Measurements from ENCODE around the gene CYB561. TPM values are rescaled to one million over a fixed set of nuclear protein-coding genes. Genes with fewer than 3 reads are reported as not detected.
A peak's percentile ranks its signal among the peaks of the same experiment; 100 is the strongest.

The CYB561 gene
- total and polyA plus RNA-seq, 2 experiments from 2014 or later = 13.7 to 30.9 TPM

DNA sequence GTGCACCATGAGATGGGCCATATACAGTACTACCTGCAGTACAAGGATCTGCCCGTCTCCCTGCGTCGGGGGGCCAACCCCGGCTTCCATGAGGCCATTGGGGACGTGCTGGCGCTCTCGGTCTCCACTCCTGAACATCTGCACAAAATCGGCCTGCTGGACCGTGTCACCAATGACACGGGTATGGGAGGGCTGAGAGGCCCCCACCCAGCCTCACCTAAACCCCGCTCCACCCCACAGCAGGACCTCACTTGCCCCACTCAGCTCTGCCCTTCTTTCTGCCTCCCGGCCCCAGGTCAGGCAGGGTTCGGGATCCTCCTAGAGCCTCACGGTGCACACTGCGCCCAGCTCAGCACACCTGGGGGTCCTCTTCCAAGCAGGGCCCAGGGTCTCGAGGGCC, 36.4 kb upstream of the CYB561 start:
- H3K4me1 Mint-ChIP-seq = peaks cover 18% of the 10 kb centered on the region
- peak overlapping the region; percentile 43; the same call in 1 of the 2 replicates for H3K27ac Mint-ChIP-seq
- peaks cover 13% of the 10 kb centered on the region for H3K4me1 ChIP-seq (ENCODE audit: insufficient read depth)
- H3K36me3 ChIP-seq (ENCODE audit: insufficient read depth) = no peaks in the 10 kb centered on the region
- H3K79me2 ChIP-seq (replicated peaks; ENCODE audit: insufficient read depth) = no peaks in the 10 kb centered on the region
- 0 out of 2 replicates have a peak, but pooled peaks cover 4% of the 10 kb centered on the region for H3F3A ChIP-seq (replicated peaks; ENCODE audit: low read depth)
- no peak overlapping the region for H3K4me2 ChIP-seq
- no peak overlapping the region for H3K27ac ChIP-seq (ENCODE audit: low read depth)
- TF ChIP-seq, protein P1, sequence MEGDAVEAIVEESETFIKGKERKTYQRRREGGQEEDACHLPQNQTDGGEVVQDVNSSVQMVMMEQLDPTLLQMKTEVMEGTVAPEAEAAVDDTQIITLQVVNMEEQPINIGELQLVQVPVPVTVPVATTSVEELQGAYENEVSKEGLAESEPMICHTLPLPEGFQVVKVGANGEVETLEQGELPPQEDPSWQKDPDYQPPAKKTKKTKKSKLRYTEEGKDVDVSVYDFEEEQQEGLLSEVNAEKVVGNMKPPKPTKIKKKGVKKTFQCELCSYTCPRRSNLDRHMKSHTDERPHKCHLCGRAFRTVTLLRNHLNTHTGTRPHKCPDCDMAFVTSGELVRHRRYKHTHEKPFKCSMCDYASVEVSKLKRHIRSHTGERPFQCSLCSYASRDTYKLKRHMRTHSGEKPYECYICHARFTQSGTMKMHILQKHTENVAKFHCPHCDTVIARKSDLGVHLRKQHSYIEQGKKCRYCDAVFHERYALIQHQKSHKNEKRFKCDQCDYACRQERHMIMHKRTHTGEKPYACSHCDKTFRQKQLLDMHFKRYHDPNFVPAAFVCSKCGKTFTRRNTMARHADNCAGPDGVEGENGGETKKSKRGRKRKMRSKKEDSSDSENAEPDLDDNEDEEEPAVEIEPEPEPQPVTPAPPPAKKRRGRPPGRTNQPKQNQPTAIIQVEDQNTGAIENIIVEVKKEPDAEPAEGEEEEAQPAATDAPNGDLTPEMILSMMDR (conservative IDR thresholded peaks at IDR 0.05; ENCODE audit: low read depth in 2 of 2) = no peak
- TF ChIP-seq, protein P2, sequence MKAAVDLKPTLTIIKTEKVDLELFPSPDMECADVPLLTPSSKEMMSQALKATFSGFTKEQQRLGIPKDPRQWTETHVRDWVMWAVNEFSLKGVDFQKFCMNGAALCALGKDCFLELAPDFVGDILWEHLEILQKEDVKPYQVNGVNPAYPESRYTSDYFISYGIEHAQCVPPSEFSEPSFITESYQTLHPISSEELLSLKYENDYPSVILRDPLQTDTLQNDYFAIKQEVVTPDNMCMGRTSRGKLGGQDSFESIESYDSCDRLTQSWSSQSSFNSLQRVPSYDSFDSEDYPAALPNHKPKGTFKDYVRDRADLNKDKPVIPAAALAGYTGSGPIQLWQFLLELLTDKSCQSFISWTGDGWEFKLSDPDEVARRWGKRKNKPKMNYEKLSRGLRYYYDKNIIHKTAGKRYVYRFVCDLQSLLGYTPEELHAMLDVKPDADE (IDR thresholded peaks at IDR 0.05) = no peak
- TF ChIP-seq JUNB (IDR thresholded peaks at IDR 0.05; ENCODE audit: unreplicated experiment) (no peak), NANOG (IDR thresholded peaks at IDR 0.05; ENCODE audit: borderline replicate concordance) (no peak), STAT1 (IDR thresholded peaks at IDR 0.05; ENCODE audit: unreplicated experiment) (no peak), POLR2AphosphoS5 (IDR thresholded peaks at IDR 0.05; ENCODE audit: low read depth) (no peak), EZH2phosphoT487 (IDR thresholded peaks at IDR 0.05; ENCODE audit: unreplicated experiment) (no peak), ZNF331 (CRISPR knock-in tag; IDR thresholded peaks at IDR 0.05; ENCODE audit: low read depth) (no peak), EZH2 (IDR thresholded peaks at IDR 0.05; ENCODE audit: low read depth, unreplicated experiment) (no peak), CREB1 (CRISPR knock-in tag; IDR thresholded peaks at IDR 0.05; ENCODE audit: low read depth) (no peak), ZNF114 (CRISPR knock-in tag; IDR thresholded peaks at IDR 0.05) (no peak)
- TF ChIP-seq, protein P3, sequence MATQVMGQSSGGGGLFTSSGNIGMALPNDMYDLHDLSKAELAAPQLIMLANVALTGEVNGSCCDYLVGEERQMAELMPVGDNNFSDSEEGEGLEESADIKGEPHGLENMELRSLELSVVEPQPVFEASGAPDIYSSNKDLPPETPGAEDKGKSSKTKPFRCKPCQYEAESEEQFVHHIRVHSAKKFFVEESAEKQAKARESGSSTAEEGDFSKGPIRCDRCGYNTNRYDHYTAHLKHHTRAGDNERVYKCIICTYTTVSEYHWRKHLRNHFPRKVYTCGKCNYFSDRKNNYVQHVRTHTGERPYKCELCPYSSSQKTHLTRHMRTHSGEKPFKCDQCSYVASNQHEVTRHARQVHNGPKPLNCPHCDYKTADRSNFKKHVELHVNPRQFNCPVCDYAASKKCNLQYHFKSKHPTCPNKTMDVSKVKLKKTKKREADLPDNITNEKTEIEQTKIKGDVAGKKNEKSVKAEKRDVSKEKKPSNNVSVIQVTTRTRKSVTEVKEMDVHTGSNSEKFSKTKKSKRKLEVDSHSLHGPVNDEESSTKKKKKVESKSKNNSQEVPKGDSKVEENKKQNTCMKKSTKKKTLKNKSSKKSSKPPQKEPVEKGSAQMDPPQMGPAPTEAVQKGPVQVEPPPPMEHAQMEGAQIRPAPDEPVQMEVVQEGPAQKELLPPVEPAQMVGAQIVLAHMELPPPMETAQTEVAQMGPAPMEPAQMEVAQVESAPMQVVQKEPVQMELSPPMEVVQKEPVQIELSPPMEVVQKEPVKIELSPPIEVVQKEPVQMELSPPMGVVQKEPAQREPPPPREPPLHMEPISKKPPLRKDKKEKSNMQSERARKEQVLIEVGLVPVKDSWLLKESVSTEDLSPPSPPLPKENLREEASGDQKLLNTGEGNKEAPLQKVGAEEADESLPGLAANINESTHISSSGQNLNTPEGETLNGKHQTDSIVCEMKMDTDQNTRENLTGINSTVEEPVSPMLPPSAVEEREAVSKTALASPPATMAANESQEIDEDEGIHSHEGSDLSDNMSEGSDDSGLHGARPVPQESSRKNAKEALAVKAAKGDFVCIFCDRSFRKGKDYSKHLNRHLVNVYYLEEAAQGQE (IDR thresholded peaks at IDR 0.05; ENCODE audit: unreplicated experiment) = no peak
- TF ChIP-seq, protein P4, sequence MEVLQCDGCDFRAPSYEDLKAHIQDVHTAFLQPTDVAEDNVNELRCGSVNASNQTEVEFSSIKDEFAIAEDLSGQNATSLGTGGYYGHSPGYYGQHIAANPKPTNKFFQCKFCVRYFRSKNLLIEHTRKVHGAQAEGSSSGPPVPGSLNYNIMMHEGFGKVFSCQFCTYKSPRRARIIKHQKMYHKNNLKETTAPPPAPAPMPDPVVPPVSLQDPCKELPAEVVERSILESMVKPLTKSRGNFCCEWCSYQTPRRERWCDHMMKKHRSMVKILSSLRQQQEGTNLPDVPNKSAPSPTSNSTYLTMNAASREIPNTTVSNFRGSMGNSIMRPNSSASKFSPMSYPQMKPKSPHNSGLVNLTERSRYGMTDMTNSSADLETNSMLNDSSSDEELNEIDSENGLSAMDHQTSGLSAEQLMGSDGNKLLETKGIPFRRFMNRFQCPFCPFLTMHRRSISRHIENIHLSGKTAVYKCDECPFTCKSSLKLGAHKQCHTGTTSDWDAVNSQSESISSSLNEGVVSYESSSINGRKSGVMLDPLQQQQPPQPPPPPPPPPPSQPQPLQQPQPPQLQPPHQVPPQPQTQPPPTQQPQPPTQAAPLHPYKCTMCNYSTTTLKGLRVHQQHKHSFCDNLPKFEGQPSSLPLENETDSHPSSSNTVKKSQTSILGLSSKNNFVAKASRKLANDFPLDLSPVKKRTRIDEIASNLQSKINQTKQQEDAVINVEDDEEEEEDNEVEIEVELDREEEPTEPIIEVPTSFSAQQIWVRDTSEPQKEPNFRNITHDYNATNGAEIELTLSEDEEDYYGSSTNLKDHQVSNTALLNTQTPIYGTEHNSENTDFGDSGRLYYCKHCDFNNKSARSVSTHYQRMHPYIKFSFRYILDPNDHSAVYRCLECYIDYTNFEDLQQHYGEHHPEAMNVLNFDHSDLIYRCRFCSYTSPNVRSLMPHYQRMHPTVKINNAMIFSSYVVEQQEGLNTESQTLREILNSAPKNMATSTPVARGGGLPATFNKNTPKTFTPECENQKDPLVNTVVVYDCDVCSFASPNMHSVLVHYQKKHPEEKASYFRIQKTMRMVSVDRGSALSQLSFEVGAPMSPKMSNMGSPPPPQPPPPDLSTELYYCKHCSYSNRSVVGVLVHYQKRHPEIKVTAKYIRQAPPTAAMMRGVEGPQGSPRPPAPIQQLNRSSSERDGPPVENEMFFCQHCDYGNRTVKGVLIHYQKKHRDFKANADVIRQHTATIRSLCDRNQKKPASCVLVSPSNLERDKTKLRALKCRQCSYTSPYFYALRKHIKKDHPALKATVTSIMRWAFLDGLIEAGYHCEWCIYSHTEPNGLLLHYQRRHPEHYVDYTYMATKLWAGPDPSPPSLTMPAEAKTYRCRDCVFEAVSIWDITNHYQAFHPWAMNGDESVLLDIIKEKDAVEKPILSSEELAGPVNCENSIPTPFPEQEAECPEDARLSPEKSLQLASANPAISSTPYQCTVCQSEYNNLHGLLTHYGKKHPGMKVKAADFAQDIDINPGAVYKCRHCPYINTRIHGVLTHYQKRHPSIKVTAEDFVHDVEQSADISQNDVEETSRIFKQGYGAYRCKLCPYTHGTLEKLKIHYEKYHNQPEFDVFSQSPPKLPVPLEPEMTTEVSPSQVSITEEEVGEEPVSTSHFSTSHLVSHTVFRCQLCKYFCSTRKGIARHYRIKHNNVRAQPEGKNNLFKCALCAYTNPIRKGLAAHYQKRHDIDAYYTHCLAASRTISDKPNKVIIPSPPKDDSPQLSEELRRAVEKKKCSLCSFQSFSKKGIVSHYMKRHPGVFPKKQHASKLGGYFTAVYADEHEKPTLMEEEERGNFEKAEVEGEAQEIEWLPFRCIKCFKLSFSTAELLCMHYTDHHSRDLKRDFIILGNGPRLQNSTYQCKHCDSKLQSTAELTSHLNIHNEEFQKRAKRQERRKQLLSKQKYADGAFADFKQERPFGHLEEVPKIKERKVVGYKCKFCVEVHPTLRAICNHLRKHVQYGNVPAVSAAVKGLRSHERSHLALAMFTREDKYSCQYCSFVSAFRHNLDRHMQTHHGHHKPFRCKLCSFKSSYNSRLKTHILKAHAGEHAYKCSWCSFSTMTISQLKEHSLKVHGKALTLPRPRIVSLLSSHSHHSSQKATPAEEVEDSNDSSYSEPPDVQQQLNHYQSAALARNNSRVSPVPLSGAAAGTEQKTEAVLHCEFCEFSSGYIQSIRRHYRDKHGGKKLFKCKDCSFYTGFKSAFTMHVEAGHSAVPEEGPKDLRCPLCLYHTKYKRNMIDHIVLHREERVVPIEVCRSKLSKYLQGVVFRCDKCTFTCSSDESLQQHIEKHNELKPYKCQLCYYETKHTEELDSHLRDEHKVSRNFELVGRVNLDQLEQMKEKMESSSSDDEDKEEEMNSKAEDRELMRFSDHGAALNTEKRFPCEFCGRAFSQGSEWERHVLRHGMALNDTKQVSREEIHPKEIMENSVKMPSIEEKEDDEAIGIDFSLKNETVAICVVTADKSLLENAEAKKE (CRISPR knock-in tag; IDR thresholded peaks at IDR 0.05) = no peak
- H3K27me3 ChIP-seq (ENCODE audit: insufficient read depth) = peaks cover 13% of the 10 kb centered on the region
- H3K4me3 Mint-ChIP-seq = no peak overlapping the region
- H3K27me3 Mint-ChIP-seq (ENCODE audit: insufficient read depth, low read depth, poor library complexity) = peaks cover 23% of the 10 kb centered on the region
- H3K36me3 Mint-ChIP-seq (ENCODE audit: low read depth) = no peaks in the 10 kb centered on the region; the same call in 2 of the 3 replicates
- no peaks in the 10 kb centered on the region for H3K9me2 ChIP-seq (ENCODE audit: insufficient read depth)
- no peak overlapping the region for H2AFZ ChIP-seq
- ATAC-seq (no peak), DNase-seq (ENCODE audit: low spot score) (no peak)
- no peaks in the 10 kb centered on the region; the same call in 2 of the 3 replicates for H3K9me3 Mint-ChIP-seq
- H4K20me1 ChIP-seq (replicated peaks; ENCODE audit: insufficient read depth) = no peaks in the 10 kb centered on the region
- H3K4me3 ChIP-seq = no peak overlapping the region

Data from GM23338 (cell line).